Activated T-cell treated with anti-CD3 and anti-CD28 coated beads for 24 hours (primary cell): ENCODE data around the gene FAM174C.

Source experiments
- DNase-seq: peaks from one replicate; pipeline ENCODE4 v3.0.0-alpha.2; 2020; ENCODE audit warnings: low read depth

The FAM174C gene

DNA sequence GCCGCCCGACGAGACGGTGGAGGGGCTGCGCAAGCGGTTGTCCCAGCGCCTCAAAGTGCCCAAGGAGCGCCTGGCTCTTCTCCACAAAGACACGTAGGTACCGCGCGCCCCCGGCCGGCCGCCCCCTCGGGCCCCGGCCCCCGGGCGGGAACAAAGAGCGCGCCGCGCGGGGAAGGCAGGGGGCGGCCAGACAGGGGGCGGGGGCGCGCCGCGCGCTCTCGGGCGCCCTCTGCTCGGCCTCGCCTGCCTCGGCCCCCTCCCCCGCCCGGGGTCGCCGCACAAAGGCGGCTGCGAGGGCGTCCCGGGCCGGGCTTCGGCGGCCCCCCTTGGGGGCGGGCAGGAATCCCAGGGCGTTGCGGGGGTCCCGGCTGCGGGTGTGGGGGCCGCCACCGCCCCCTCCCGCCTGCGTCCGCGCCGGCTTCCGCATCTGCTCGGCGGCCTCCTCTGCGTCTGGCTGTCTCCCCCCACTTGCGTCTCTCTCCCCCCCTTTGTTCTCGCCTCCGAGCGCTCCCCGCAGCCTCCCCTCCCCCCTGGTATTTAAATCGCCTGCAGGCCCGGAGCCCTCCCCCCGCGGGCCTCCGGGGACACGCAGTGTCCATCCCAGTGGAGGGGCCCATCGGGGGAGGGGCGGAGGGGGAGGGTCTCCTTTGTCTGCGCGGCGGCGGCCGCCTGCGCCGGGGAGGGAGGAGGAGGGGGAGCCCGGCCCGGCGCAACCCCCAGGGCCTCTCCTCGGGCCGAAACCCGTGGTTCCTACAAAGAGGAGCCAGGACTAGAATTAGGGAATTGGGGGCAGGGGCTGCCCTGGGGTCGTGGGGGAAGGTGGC is 24.7 kb upstream of the FAM174C start:
- no peak for DNase-seq

GRCh38 chr19:1251330-1252220 is 23.8 kb upstream of the FAM174C start:
- DNase-seq: peak; percentile 55

GRCh38 chr19:1252221-1252820 is 23.0 kb upstream of the FAM174C start:
- DNase-seq: no peak

GRCh38 chr19:1252821-1253513 is 22.4 kb upstream of the FAM174C start:
- no peak for DNase-seq

GRCh38 chr19:1253514-1254080 is 21.7 kb upstream of the FAM174C start:
- DNase-seq: no peak

GRCh38 chr19:1254081-1254527 is 21.2 kb upstream of the FAM174C start:
- DNase-seq: no peak

GRCh38 chr19:1254530-1255185 is 20.7 kb upstream of the FAM174C start:
- DNase-seq: no peak

DNA sequence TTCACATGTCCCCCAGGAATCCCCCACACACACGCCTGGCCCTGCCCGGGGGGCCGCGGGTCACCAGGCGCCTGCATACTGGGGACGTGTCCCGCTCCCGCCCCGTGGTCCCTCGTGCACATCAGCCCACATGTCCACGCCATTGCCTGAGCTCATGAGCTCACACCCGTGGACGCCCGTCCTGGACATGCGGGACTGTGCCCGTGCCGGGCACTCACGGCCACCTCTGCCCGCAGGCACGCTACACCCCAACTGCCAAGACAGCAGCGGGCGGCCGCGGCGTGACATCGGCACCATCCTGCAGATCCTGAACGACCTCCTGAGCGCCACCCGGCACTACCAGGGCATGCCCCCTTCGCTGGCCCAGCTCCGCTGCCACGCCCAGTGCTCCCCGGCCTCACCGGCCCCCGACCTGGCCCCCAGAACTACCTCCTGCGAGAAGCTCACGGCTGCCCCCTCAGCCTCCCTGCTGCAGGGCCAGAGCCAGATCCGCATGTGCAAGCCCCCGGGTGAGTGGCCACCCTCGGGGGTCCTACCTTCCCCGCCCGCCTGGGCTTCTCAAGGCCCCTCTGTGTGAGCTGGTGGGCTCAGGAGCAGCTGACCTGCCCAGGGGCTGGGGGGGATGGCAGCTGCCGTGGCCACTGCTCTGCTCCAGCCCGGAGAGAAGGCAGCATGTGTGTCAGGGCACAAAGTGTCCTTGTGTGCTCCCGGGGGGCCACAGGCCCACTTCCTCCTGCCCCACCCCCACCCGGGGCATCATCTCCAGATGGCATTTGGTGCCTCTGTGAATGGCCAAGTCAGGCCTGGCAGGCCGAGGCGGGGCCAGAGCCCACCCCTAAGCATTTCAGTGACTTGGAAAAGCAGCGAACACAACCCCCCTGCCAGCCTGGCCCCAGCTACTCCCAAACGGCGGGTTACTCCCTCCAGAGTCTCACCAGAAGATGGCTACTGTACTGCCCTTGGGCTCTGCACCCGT is 19.9 kb upstream of the FAM174C start:
- no peak for DNase-seq

DNA sequence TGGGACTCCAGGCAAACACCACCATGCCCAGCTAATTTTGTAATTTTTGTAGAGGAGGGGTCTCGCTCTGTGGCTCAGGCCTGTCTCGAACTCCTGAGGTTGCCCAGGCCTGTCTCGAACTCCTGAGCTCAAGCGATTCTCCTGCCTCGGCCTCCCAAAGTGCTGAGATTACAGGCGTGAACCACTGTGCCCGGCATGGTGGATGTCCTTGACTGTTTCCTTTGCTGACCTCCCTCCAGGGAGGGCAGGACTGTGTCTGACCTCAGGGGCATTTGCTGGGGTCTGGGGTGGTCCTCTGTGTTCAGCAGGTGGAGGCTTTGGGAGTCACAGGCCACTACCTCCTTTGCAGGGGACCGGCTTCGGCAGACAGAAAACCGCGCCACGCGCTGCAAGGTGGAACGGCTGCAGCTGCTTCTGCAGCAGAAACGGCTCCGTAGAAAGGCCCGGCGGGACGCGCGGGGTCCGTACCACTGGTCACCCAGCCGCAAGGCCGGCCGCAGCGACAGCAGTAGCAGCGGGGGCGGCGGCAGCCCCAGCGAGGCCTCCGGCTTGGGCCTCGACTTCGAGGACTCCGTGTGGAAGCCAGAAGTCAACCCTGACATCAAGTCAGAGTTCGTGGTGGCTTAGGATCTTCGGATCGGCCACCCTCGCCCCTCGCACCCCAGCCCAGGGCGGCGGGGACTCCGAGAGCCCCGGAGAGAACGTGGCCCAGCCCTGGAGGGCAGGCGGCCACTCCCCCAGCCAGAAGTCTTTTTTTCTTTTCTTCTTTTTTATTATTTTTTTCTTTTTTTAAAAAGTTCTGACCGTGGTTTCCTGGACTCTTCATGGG is 18.5 kb upstream of the FAM174C start:
- DNase-seq: no peak

GRCh38 chr19:1257475-1258162 is 17.7 kb upstream of the FAM174C start:
- DNase-seq: no peak

DNA sequence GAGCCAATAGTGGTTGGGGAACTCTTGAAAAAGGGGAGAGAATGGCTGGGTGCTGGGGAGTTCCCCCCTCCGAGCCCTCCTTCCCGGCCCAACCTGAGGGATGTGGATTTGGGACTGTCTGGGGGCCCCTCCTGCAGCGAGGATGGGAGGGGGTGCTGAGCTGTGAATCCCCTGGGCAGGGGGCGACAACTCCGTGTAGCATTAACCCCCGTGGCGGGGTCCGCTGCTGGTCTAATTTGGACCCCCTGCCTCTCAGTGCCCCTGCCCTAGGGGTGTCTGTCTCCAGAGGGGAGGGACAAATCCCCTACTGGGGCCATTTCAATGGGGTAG is 17.2 kb upstream of the FAM174C start:
- no peak for DNase-seq

GRCh38 chr19:1258707-1259205 is 16.6 kb upstream of the FAM174C start:
- DNase-seq: no peak

- DNase-seq: no peak
These were observed 16.0 kb upstream of the FAM174C start for GRCh38 chr19:1259206-1259875.

DNA sequence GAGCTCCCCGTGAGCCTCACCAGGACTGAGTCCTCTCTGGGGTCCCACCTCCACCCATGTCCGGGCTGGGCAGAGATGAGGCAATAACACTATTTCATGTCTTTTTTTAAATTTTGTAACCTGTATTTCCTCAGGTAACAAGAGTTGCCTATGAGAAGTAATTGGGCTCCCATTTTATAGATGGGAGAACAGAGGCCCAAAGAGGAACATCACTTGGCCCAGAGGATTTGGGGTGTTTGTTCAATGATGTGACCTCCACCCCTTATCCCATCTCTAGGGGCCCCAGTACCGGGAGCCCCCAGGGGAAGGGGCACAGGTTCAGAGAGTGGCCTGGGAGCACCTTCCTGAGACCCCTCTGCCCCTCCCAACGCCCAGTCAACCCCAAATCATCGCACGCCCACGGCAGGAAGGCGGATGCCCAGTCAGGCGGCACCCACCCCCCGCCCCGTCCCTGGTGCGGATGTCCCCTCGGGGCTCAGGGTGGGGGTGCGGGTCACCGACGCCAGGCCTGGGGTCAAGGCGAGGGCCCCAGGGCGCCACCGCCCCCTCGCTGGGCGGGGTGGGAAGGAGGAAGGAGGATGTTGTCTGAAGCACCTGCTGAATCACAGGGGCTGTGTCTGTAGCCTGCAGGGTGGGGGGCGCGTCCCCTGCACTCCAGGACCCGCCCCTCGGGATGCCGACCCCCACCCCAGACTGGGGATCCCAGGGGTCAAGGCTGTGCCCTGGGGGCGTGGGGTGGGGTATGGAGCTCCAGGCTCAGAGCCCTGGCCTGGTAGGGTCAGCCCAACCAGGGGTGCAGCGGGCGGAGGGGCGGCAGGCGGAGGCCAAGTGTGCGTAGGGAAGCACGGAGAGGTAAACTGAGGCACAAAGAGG is 15.2 kb upstream of the FAM174C start:
- DNase-seq: no peak

DNA sequence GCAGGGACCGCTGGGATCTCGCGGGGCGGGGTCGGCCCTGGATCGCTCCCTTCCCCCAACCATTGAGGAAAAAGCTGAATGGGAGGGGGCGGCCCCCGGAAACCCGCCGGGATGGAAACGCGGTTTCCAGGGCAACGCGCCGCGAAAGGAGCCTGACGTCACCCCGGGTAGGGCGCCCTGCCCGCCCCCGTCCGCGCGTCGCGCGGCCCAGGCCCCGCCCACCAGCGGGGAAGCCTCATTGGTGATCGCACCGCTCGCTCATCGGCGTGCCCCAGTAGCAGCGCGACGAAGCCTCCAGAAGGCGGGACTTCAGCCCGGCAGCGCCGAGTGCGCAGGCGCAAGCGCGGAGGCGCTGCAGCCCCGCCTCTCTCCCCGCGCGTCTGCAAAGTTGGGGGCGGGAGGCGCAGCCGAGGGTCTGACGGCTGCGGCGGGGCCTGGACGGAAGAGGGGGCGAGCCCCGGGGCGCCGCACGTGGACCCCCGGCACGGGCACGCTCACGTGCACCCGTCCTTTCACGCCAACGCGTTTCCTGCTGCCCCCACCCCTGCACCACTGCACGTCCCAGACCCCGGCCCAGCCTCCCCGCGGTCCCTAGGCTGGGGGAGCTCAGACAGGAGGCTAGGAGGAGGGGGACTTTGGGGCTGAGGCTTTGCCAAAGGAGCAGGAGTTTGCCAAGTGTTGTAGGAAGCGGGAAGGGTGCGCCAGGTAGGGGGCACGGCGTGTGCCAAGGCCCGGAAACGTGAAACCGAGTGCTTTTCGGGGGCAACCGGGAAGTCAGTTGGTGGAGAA is 14.4 kb upstream of the FAM174C start:
- DNase-seq: peak; percentile 96

DNA sequence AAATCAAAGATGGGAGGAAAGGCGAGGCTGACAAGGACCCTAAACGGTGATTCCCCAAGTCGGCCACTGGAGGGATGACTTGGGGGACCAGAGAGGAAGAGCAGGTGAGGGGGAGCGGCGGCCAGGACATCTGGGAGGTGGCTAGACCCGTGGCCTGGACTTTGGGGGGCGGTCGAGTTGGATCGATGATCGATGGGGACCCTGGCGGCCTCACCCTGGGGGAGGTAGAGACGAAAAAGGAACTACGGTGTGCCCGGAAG is 13.9 kb upstream of the FAM174C start:
- no peak for DNase-seq
